K562 (cell line): Measurements from ENCODE around the gene ZNF500. TPM values are rescaled to one million over a fixed set of nuclear protein-coding genes. Genes with fewer than 3 reads are reported as not detected.
A peak's percentile ranks its signal among the peaks of the same experiment; 100 is the strongest.

Experiments used
- BHLHE40 ChIP-seq: IDR thresholded peaks from 2 replicates; pipeline ENCODE4 v1.6.1; 2011; ENCODE audit warnings: low read length, improper control_type of control experiment
- CEBPZ ChIP-seq: fragments of 150-350 bp; IDR thresholded peaks from 2 replicates; pipeline ENCODE4 v1.6.1; 2014; ENCODE audit warnings: low read depth, mild to moderate bottlenecking, low read length, borderline replicate concordance
- ELF4 ChIP-seq: fragments of 450-650 bp; formaldehyde crosslinking; IDR thresholded peaks from 2 replicates; pipeline ENCODE4 v1.4.0; 2022; ENCODE audit warnings: missing genetic modification characterization
- GABPA ChIP-seq: fragments of 200-800 bp; sonication (Bioruptor generic); conservative IDR thresholded peaks from 2 replicates; pipeline ENCODE4 v1.6.1; 2016; ENCODE audit warnings: low read depth, missing genetic modification characterization, missing compliant biosample characterization
- GABPB1 ChIP-seq: sonication (generic); formaldehyde crosslinking; IDR thresholded peaks from 2 replicates; pipeline ENCODE4 v1.8.0; 2022; ENCODE audit warnings: mild to moderate bottlenecking, missing genetic modification reagents
- HOXB6 ChIP-seq: fragments of 250-450 bp; sonication (Bioruptor Pico); IDR thresholded peaks from 2 replicates; pipeline ENCODE4 v1.5.1; 2022; ENCODE audit warnings: mild to moderate bottlenecking, borderline replicate concordance
- MAZ ChIP-seq, 2 experiments: fragments of 450-650 bp in 1 of 2; sonication (generic) in 1 of 2; formaldehyde crosslinking; IDR thresholded peaks in 1 of 2; conservative IDR thresholded peaks in 1 of 2; 2 replicates each; pipeline versions ENCODE4 v1.4.0 to v1.5.0; 2020; ENCODE audit warnings: mild to moderate bottlenecking in 1 of 2, missing genetic modification reagents in 1 of 2
- MLLT1 ChIP-seq, 2 experiments: fragments of 450-650 bp; IDR thresholded peaks; 2 replicates each; pipeline ENCODE4 v1.6.1; 2016
- NCOA2 ChIP-seq, 2 experiments: fragments of 450-650 bp; IDR thresholded peaks; 2 replicates each; pipeline ENCODE4 v1.6.1; 2018; ENCODE audit warnings: mild to moderate bottlenecking in 2 of 2, moderate library complexity in 1 of 2; ENCODE audit not compliant: partially characterized antibody in 2 of 2
- NFE2 ChIP-seq: IDR thresholded peaks from 2 replicates; pipeline ENCODE4 v1.6.1; 2014; ENCODE audit warnings: antibody characterized with exemption, low read depth
- POLR2AphosphoS5 ChIP-seq: IDR thresholded peaks from 2 replicates; pipeline ENCODE4 v1.6.1; 2011; ENCODE audit warnings: mild to moderate bottlenecking, low read depth, low read length, moderate library complexity; ENCODE audit not compliant: control insufficient read depth, insufficient read depth
- SRSF7 ChIP-seq: fragments of 200-400 bp; formaldehyde crosslinking; optimal IDR thresholded peaks from 2 replicates; pipeline ENCODE3; 2017; ENCODE audit warnings: mild to moderate bottlenecking, low read depth, low read length
- ZFP1 ChIP-seq: fragments of 450-650 bp; formaldehyde crosslinking; IDR thresholded peaks from 2 replicates; pipeline ENCODE4 v1.4.0; 2020; ENCODE audit warnings: mild to moderate bottlenecking, mixed read lengths
- ZNF174 ChIP-seq: fragments of 250-450 bp; sonication (Bioruptor Pico); IDR thresholded peaks from 2 replicates; pipeline ENCODE4 v1.4.0; 2020; ENCODE audit warnings: mild to moderate bottlenecking
- ZNF175 ChIP-seq: fragments of 200-800 bp; sonication (Bioruptor generic); IDR thresholded peaks from 2 replicates; pipeline ENCODE4 v1.6.1; 2016; ENCODE audit warnings: low read depth, mild to moderate bottlenecking, missing genetic modification characterization, missing compliant biosample characterization
- ZNF253 ChIP-seq: fragments of 250-450 bp; sonication (Bioruptor Pico); conservative IDR thresholded peaks from 2 replicates; pipeline ENCODE4 v1.6.1; 2021; ENCODE audit warnings: mild to moderate bottlenecking
- ZNF583 ChIP-seq: fragments of 250-450 bp; sonication (Bioruptor Pico); IDR thresholded peaks from 2 replicates; pipeline ENCODE4 v1.4.0; 2020
- ZNF79 ChIP-seq: fragments of 250-450 bp; sonication (Bioruptor Pico); IDR thresholded peaks from 2 replicates; pipeline ENCODE4 v1.4.0; 2020; ENCODE audit warnings: low read depth, mild to moderate bottlenecking, moderate library complexity
- polyA plus RNA-seq, 8 experiments: library from polyadenylated mRNA; depleted of rRNA in 4 of 8; stranded (reverse) in 5 of 8; unstranded in 3 of 8; fragments of >200 nt; fragmentation: Nextera tagmentation in 2 of 8; fragmentation: Illumina TruSeq in 1 of 8; extraction: Ambion mirVana in 2 of 8; extraction: Trizol in 1 of 8; gene quantifications; 2 replicates each; pipeline versions ENCODE4 v1.2.1 to v1.2.3, GENCODE V29; 2011 to 2014; ENCODE audit warnings: inconsistent platforms in 1 of 8, missing spikeins in 1 of 8
- total RNA-seq, 7 experiments: library from RNA; depleted of rRNA in 6 of 7; stranded (reverse); fragments of >200 nt in 6 of 7; fragmentation: Illumina TruSeq in 2 of 7; extraction: Trizol in 2 of 7; gene quantifications; 2 replicates each; pipeline versions ENCODE4 v1.2.1 to v1.2.3, GENCODE V29; 2011 to 2021; ENCODE audit warnings: low replicate concordance in 1 of 7
- TF ChIP-seq, protein P1 (sequence below), 2 experiments: fragments of 450-650 bp in 1 of 2; sonication (generic) in 1 of 2; formaldehyde crosslinking; conservative IDR thresholded peaks; 2 replicates each; pipeline versions ENCODE4 v1.4.0 to v1.8.1; 2020 to 2022; ENCODE audit warnings: mild to moderate bottlenecking in 1 of 2, missing genetic modification reagents in 1 of 2
- TF ChIP-seq, protein P2 (sequence below): IDR thresholded peaks from 3 replicates; pipeline ENCODE4 v1.6.1; 2011; ENCODE audit warnings: borderline replicate concordance, mild to moderate bottlenecking, moderate library complexity; ENCODE audit not compliant: insufficient read length; ENCODE audit errors: extremely low read depth

Gene ZNF500
- total and polyA plus RNA-seq, 9 of the 15 experiments (the other 6 are each of a cell fraction or from before 2014, with no cell fraction given): 0.80 to 20.8 (median 5.3) TPM

- TF ChIP-seq CEBPZ: no peak
- TF ChIP-seq ELF4: no peak
- TF ChIP-seq HOXB6 (CRISPR knock-in tag): no peak
- TF ChIP-seq, protein P1, sequence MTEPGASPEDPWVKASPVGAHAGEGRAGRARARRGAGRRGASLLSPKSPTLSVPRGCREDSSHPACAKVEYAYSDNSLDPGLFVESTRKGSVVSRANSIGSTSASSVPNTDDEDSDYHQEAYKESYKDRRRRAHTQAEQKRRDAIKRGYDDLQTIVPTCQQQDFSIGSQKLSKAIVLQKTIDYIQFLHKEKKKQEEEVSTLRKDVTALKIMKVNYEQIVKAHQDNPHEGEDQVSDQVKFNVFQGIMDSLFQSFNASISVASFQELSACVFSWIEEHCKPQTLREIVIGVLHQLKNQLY (CRISPR knock-in tag; conservative IDR thresholded peaks at IDR 0.05): no peak
- no peak for TF ChIP-seq POLR2AphosphoS5
- no peak for TF ChIP-seq ZNF253 (CRISPR knock-in tag)
- TF ChIP-seq, protein P2, sequence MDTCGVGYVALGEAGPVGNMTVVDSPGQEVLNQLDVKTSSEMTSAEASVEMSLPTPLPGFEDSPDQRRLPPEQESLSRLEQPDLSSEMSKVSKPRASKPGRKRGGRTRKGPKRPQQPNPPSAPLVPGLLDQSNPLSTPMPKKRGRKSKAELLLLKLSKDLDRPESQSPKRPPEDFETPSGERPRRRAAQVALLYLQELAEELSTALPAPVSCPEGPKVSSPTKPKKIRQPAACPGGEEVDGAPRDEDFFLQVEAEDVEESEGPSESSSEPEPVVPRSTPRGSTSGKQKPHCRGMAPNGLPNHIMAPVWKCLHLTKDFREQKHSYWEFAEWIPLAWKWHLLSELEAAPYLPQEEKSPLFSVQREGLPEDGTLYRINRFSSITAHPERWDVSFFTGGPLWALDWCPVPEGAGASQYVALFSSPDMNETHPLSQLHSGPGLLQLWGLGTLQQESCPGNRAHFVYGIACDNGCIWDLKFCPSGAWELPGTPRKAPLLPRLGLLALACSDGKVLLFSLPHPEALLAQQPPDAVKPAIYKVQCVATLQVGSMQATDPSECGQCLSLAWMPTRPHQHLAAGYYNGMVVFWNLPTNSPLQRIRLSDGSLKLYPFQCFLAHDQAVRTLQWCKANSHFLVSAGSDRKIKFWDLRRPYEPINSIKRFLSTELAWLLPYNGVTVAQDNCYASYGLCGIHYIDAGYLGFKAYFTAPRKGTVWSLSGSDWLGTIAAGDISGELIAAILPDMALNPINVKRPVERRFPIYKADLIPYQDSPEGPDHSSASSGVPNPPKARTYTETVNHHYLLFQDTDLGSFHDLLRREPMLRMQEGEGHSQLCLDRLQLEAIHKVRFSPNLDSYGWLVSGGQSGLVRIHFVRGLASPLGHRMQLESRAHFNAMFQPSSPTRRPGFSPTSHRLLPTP: no peak
- TF ChIP-seq ZFP1 (CRISPR knock-in tag): no peak
- TF ChIP-seq NFE2: no peak
- no peak for TF ChIP-seq ZNF583 (CRISPR knock-in tag)
- TF ChIP-seq ZNF174: no peak
- TF ChIP-seq GABPA (tag): peak; percentile 98
- TF ChIP-seq ZNF175 (CRISPR knock-in tag): no peak
- peak; percentile 98 for TF ChIP-seq GABPB1 (CRISPR knock-in tag)
- TF ChIP-seq ZNF79 (CRISPR knock-in tag): no peak
- no peak for TF ChIP-seq MLLT1 (IDR thresholded peaks at IDR 0.05)
- no peak for TF ChIP-seq NCOA2 (IDR thresholded peaks at IDR 0.05; ENCODE audit: partially characterized antibody in 2 of 2)
- 0 out of 2 replicates have a peak, but pooled peaks have one; percentile 43 for TF ChIP-seq BHLHE40
- no peak for TF ChIP-seq SRSF7
- TF ChIP-seq MAZ (CRISPR knock-in tag; conservative IDR thresholded peaks at IDR 0.05 in 1 of 2, IDR thresholded peaks at IDR 0.05 in 1 of 2): peak; percentile 85 to 86
These were observed 32.8 kb downstream of the ZNF500 start, which contains the start of the genes ANKS3 and DNAAF8 (continued) for GRCh38 chr16:4734063-4734729.
